Muscle of arm (tissue), 12 donors: Measurements from ENCODE around the gene ARHGEF26. TPM values are rescaled to one million over a fixed set of nuclear protein-coding genes. Genes with fewer than 3 reads are reported as not detected.

Source experiments
- DNase-seq: peaks from one replicate; pipeline ENCODE4 v3.0.0-alpha.2; 2013
- polyA plus RNA-seq, 12 donors: library from polyadenylated mRNA; unstranded; fragments of 120-200 nt; gene quantifications; one replicate each; pipeline ENCODE4 v1.2.1, GENCODE V29; 2013; ENCODE audit not compliant: insufficient read length in 12 of 12

Gene ARHGEF26
- polyA plus RNA-seq, 12 donors = 8.8 to 24.9 (median 13.5) TPM; not detected in 1

- no peak for DNase-seq
Measured at GRCh38 chr3:154193000-154193615, 71.9 kb downstream of the ARHGEF26 start.

- no peak for DNase-seq
Measured at GRCh38 chr3:154194877-154195276, 73.7 kb downstream of the ARHGEF26 start.

DNA sequence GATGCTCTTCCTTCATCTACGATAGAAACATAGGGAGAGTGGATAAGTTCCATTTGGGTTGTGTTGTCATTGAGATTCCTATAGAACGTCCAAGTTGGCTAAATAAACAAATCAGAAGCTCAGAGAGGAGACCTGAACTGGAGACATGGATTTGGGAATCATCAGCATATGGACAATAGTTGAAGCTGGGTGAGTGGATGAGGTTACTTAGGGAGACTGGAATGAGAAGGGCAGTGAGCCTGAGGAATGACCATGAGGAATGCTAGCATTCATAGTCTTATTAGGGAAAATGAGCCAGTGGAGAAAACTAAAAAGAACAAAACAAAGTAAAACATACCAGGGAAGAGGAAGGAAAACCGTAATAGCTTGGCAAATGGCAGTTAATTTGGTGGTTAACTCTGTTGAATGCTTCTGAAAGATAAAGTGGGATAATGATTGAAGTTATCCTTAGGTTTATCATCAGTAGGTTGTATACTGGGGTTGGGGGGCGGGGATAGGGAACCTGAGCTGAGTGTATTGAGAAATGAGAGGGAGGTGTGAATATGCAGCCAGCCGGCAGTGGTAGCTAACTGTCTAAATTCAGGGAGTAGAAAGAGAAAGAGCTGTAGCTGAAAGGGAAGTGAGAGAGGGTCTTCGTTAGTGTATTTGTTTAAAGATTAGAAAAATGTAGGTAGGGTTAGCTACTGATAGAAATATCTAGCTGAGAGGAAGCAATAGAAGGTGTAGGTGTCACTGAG, 74.6 kb downstream of the ARHGEF26 start:
- no peak for DNase-seq

- no peak for DNase-seq
Measured at GRCh38 chr3:154197751-154198150, 76.6 kb downstream of the ARHGEF26 start.

DNA sequence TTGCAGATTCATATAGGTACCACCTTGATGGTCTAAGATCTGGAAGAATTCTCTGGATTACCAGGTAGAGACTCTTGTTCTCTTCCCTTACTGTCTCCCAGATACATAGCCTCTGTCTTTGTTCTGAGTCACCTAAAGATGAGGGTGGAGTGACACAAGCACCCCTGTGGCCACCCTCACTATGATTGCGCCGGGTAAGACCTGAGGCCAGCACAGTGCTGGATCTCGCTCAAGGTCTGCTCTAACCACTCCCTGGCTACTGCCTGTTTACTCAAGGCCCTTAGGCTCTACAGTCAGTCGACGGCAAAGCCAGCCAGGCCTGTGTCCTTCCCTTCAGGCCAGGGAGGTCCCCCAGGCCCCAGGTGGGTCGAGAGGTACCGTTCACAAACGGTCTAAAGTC, 88.3 kb downstream of the ARHGEF26 start:
- DNase-seq = no peak

DNA sequence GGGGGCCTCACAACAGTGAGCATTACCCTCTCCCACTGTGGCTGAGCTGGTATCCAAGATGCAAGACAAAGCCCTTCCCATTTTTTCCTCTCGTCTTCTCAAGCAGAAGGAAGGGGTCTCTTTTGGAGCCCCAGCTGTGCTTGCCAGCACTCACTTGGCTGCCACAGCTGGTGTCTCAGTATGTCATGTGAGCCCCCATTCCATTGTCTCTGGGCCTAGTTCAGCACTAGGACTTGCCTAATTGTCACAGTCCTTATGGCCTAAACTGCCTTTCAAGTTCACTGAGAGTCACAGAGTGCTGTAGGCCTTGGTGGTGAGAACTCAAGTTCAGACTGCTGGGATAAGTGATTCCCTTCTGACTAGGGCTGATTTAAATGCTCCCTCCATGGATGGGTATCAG, 89.8 kb downstream of the ARHGEF26 start:
- DNase-seq = no peak

DNA sequence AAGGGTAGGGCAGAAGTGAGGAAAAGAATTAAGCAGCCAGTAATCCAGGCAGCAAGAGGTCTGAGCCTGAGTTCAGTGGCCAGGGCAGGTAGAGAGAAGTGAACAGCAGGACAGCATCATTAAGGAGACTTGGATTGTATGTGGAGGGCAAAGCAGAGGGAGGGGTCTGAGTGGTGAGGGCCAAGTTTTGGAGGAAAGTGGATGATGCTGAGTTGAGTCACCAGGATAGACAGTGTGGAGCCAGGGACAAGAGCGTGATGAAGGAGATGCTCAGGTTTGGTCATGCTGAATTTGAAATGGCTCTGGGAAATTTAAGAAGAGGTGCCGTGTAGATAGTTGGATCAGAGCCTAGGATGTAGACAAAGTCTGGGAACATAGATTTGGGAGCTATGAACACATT, 93.1 kb downstream of the ARHGEF26 start:
- DNase-seq = no peak

DNA sequence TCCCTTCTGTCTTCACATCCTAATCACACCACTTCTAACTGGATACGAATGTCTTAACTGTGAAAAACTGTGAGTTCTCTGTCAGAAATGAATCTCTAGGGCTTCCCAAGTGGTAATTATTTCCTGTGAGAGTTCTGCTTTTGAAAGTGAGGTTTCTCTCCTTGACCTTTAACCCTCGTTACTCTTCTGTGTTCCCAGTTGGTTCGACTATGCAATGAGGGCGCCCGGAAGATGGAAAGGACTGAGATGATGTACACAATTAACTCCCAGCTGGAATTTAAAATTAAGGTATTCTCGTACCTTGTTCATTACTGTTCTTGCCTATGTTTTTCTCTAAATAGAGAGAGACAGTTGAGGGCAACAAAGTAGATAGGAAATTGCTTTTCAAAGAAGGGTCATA, 96.5 kb downstream of the ARHGEF26 start:
- DNase-seq = no peak

GRCh38 chr3:154218728-154219127, 97.5 kb downstream of the ARHGEF26 start:
- no peak for DNase-seq

DNA sequence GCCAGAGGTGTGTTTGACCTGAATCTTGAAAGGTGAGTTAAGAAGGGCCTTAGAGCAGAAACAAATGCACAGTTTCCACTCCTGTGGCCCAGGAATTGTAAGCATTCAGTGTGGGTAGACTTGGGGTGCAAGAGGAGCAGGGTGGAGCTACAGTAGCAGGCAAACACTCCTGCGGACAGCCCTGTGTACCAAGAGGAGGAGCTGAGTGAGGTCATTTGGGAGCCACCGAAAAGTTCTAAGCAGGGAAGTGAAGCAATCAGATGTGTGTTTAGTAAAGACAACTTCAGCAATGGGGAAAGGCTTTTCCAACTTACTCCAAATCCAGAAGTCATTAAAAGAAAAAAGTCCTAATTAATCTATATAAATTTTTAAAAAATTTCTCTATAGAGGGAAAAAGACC, 99.3 kb downstream of the ARHGEF26 start:
- no peak for DNase-seq

DNA sequence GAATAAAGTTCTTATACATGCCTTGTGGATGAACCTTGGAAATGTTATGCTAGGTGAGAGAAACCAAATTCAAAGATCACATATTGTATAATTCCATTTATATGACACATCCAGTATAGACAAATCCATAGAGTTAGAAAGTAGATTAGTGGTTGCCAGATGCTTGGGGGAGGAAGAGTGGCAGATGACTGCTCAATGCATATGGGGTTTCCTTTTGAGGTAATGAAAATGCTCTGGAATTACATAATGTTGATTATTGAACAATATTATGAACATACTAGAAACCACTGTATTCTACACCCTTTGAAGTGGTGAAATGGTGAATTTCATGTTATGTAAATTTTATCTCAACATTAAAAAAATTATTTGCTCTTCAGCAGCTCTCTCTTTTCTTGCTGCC, 102.3 kb downstream of the ARHGEF26 start:
- no peak for DNase-seq

DNA sequence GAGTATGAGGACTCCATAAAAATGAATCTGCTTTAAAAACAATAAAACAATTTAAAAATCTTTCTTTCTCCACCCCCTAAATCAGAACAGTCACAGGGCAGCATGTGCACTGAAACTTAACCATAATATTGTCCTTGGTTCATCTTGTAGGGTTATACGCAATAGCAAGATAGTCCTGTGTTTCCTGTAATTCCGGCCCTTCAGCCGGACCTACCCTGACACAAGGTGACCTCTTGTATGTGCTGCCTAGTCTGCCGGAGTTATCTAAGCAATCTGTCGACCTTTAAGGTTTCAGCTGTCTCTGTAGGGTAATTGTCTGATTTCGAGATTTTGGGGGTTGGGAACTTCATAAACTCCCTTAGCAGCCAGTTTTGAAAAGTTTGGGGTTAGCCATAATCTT, 103.2 kb downstream of the ARHGEF26 start:
- no peak for DNase-seq

DNA sequence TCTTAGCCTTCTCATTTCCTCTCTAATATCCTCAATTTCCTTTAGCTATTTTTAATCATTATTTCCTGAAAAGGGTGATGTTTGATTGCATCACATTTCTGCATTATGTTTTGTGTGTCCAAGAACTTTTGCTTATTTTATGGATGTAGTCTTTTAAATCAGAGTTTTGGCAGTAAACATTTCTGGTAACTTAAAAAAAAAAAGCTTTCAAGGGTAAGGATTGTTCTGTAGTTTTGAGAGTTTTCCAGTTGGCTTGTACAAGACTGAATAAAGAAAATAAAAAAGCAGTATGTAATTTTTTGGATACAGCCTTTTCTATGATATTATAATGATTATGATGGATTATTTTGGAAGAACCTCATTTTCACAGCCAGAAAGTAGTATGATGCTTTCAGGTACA, 103.7 kb downstream of the ARHGEF26 start:
- DNase-seq = peak; percentile 32

DNA sequence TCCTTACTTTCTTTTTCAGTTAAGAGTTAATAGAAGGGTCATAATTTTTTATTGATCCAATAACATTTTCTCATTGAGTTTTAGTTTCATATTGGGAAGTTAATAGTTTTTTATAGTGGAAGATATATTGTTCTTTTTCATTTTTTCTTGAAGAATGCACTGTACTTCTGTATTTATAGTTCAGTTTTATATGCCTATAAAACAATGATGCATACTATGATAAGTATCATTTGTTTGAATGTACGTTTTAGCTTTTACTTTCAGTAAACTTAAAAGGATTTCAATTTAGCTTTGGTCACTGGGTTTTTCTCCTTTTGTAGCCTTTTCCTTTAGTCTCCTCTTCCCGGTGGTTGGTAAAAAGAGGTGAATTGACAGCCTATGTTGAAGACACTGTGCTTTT, 104.3 kb downstream of the ARHGEF26 start:
- DNase-seq = no peak

- DNase-seq = peak; percentile 46
Measured at GRCh38 chr3:154227531-154227930, 106.3 kb downstream of the ARHGEF26 start.

DNA sequence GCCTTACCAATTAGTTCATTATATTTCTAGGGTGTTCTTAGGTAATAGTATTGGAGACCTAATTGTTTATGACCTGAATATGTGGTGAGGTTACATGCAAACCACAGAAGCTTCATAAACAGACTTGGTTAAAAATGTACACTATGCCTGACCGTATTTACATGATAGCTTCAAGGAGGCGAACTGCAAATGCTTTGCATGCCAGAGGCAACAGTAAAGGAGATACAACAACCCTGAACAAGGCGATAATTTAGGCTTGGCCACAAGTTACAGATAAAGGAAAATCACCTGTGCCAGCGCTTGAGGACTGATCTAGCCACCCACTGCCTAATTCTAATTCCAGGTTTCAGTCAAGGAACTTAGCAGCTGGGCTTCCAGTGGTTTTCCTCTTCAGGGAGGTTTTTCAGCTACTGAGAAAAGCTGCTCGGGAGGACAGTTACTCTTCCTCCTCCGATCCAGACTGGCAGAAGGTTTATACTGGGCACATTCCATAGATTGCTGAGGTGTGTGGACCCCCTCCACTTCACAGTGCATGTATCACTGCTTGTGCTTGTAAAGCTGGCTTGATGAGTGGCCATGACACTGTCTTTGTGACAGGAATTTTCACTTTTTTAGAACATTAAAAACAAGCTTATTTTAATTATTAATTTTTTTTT, 107.5 kb downstream of the ARHGEF26 start:
- no peak for DNase-seq

DNA sequence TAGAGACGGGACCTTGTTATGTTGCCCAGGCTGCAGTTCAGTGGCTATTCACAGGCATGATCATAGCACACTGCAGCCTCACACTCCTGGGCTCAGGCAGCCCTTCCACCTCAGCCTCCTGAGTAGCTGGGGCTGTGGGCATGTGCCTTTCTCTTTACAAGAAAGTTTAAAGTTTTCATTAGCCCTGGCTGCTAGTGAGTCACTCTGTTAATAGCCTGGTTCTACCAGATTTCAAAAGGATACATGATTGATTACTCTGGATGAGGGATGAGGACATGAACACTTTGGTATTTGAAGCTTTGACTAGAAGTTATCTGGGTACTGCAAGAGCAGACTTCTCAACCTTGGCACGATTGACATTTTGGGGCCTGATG, 108.0 kb downstream of the ARHGEF26 start:
- no peak for DNase-seq

GRCh38 chr3:154235330-154235729, 114.1 kb downstream of the ARHGEF26 start:
- DNase-seq = no peak

DNA sequence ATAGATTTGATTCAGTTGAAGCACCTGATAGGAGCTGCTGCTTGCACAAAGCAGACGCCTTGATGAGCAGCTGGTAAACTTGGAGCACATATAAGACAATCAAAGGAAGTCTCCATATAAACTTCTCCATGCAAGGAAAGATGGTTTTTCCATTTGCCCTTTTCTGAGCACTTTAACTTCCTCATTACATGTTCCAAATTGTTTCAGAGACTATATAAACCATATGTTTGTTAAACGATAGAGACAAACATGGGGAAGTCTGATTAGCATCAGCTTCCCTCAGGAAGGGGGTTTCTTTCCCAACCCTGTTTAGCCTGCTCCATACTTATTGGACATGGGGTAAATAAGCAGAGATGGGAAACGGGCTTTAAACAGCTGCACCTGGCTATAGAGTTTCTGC, 115.1 kb downstream of the ARHGEF26 start:
- DNase-seq = no peak

DNA sequence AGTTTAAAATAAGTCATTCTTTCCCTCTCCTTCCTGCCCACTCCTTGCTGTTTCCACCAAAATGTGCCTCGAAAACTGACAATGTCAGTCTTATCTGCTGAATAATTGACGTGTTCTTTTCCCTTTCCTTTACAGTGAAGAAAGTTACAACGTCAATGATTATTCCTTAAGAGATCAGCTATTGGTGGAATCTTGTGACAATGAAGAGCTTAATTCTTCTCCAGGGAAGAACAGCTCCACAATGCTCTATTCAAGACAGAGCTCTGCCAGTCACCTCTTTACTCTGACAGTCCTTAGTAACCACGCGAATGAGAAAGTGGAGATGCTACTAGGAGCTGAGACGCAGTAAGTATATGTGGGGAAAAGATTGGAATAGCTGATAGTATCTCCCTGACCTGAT, 119.0 kb downstream of the ARHGEF26 start:
- no peak for DNase-seq

GRCh38 chr3:154241496-154241895, 120.3 kb downstream of the ARHGEF26 start:
- DNase-seq = no peak

DNA sequence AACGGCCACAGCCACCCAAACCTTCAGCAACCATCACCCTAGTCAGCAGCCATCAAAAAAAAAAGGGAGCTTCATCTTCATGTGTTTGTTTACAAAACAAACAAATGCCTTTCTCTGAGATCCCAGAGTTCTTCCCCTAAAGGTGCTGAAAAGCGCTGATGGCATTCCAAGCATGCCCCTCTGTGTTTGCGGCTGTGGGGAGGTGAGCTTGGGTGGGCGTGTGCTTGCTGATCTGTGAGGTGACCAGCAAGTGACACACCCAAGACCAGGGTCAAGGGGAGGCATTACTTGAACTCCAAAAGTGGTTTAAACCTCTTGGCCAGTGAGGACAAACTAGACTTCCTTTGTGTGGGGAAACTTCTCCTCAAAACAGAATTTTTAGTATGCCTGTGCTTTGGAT, 121.6 kb downstream of the ARHGEF26 start:
- DNase-seq = no peak

GRCh38 chr3:154243353-154243752, 122.2 kb downstream of the ARHGEF26 start:
- peak; percentile 26 for DNase-seq
